ENCODE results near the gene TMOD2. TPM values are rescaled to one million over a fixed set of nuclear protein-coding genes. Genes with fewer than 3 reads are reported as not detected.
A peak's percentile ranks its signal among the peaks of the same experiment; 100 is the strongest.

The TMOD2 gene
- total and polyA plus RNA-seq, 8 donors: 5.2 to 11.3 (median 6.7) TPM

- Histone ChIP-seq H3K36me3 (no peaks in the 10 kb centered on the region), H3K27me3 (no peaks in the 10 kb centered on the region), H3K4me3 (no peak overlapping the region), H3K9me3 (no peaks in the 10 kb centered on the region), H3K27ac (no peak overlapping the region), H3K4me1 (peaks cover 7 to 51% of the 10 kb centered on the region in 2 donors)
- TF ChIP-seq CTCF (IDR thresholded peaks at IDR 0.05): no peak
- DNase-seq (peak in 1 of 4 donors; percentile 41), ATAC-seq (peak; percentile 41)
- intact Hi-C loops (cut with DNase I): no loop called here
Observed at GRCh38 chr15:51758645-51759044, 7.2 kb downstream of the TMOD2 start.

- ATAC-seq (peak; percentile 91), DNase-seq (peak in 3 of 4 donors; percentile 67 to 86 (median 76))
- intact Hi-C loops (cut with DNase I): no loop called here
- H3K27me3 ChIP-seq: no peaks in the 10 kb centered on the region
- H3K4me3 ChIP-seq: no peak overlapping the region
- H3K4me1 ChIP-seq: peaks cover 7 to 44% of the 10 kb centered on the region in 2 donors
- no peaks in the 10 kb centered on the region for H3K9me3 ChIP-seq
- TF ChIP-seq CTCF (IDR thresholded peaks at IDR 0.05): no peak
- H3K27ac ChIP-seq: no peak overlapping the region
- no peaks in the 10 kb centered on the region for H3K36me3 ChIP-seq
Observed at GRCh38 chr15:51759557-51760070, 8.2 kb downstream of the TMOD2 start.

- H3K27ac ChIP-seq: no peak overlapping the region
Observed at GRCh38 chr15:51760805-51761204, 9.4 kb downstream of the TMOD2 start.

GRCh38 chr15:51765751-51766150 is 14.4 kb downstream of the TMOD2 start:
- H3K4me3 ChIP-seq: no peak overlapping the region
- H3K27me3 ChIP-seq: no peaks in the 10 kb centered on the region
- intact Hi-C loops (cut with DNase I): no loop called here
- no peak overlapping the region for H3K27ac ChIP-seq
- H3K36me3 ChIP-seq: no peaks in the 10 kb centered on the region
- peaks cover 0 to 10% of the 10 kb centered on the region in 2 donors for H3K4me1 ChIP-seq
- no peaks in the 10 kb centered on the region for H3K9me3 ChIP-seq
- DNase-seq: no peak
- no peak for TF ChIP-seq CTCF (IDR thresholded peaks at IDR 0.05)
- no peak for ATAC-seq

More at GRCh38 chr15:51760805-51761204, 9.4 kb downstream of the TMOD2 start:
- peaks cover 7 to 35% of the 10 kb centered on the region in 2 donors for H3K4me1 ChIP-seq
- no peak for DNase-seq
- no peaks in the 10 kb centered on the region for H3K27me3 ChIP-seq
- H3K9me3 ChIP-seq: no peaks in the 10 kb centered on the region
- intact Hi-C loops (cut with DNase I): no loop called here
- H3K4me3 ChIP-seq: no peak overlapping the region
- ATAC-seq: no peak
- TF ChIP-seq CTCF (IDR thresholded peaks at IDR 0.05): no peak
- H3K36me3 ChIP-seq: no peaks in the 10 kb centered on the region

GRCh38 chr15:51766341-51766740 is 14.9 kb downstream of the TMOD2 start:
- no peak for TF ChIP-seq CTCF (IDR thresholded peaks at IDR 0.05)
- intact Hi-C loops (cut with DNase I): no loop called here
- Histone ChIP-seq H3K9me3 (no peaks in the 10 kb centered on the region), H3K4me1 (peaks cover 0 to 10% of the 10 kb centered on the region in 2 donors), H3K27me3 (no peaks in the 10 kb centered on the region), H3K4me3 (no peak overlapping the region), H3K36me3 (no peaks in the 10 kb centered on the region), H3K27ac (no peak overlapping the region)
- no peak for DNase-seq
- ATAC-seq: no peak

Data from left lung (tissue), 10 donors.